ENCODE measurements around the gene METTL16.
"Not testable (repeated sequence)": the region's sequence is repeated elsewhere in the genome, so short reads cannot be mapped to it uniquely, and the experiment has no call there.

Gene METTL16

GRCh38 chr17:2449486-2449885 is 62.2 kb downstream of the METTL16 start:
- DNase-seq = no peak

GRCh38 chr17:2447479-2447878 is 64.2 kb downstream of the METTL16 start:
- DNase-seq = not testable (repeated sequence)

GRCh38 chr17:2445638-2446037 is 66.0 kb downstream of the METTL16 start:
- no peak for DNase-seq

- DNase-seq = no peak
Observed at GRCh38 chr17:2444382-2444781, 67.3 kb downstream of the METTL16 start.

GRCh38 chr17:2442166-2442565 is 69.5 kb downstream of the METTL16 start:
- no peak for DNase-seq

- DNase-seq = no peak
Observed at GRCh38 chr17:2440930-2441329, 70.8 kb downstream of the METTL16 start.

- DNase-seq = not testable (repeated sequence)
Observed at GRCh38 chr17:2439997-2440396, 71.7 kb downstream of the METTL16 start.

- DNase-seq = no peak
Observed at GRCh38 chr17:2438823-2439222, 72.9 kb downstream of the METTL16 start.

GRCh38 chr17:2436316-2436905 is 75.3 kb downstream of the METTL16 start:
- no peak for DNase-seq

GRCh38 chr17:2435862-2436261 is 75.8 kb downstream of the METTL16 start:
- no peak for DNase-seq

- no peak for DNase-seq
Observed at GRCh38 chr17:2435181-2435741, 76.4 kb downstream of the METTL16 start.

GRCh38 chr17:2433696-2434095 is 78.0 kb downstream of the METTL16 start:
- no peak for DNase-seq

- DNase-seq = no peak
Observed at GRCh38 chr17:2427910-2428309, 83.8 kb downstream of the METTL16 start.

- no peak for DNase-seq
Observed at GRCh38 chr17:2427215-2427614, 84.5 kb downstream of the METTL16 start.

GRCh38 chr17:2423271-2423670 is 88.4 kb downstream of the METTL16 start:
- no peak for DNase-seq

GRCh38 chr17:2421315-2422147 is 90.2 kb downstream of the METTL16 start:
- no peak for DNase-seq

GRCh38 chr17:2420176-2420575 is 91.5 kb downstream of the METTL16 start:
- DNase-seq = no peak

GRCh38 chr17:2419486-2419885 is 92.2 kb downstream of the METTL16 start:
- DNase-seq = no peak

GRCh38 chr17:2418572-2418971 is 93.1 kb downstream of the METTL16 start:
- no peak for DNase-seq

- peak; percentile 93 to 95 for DNase-seq
Observed at GRCh38 chr17:2416010-2416734, 95.5 kb downstream of the METTL16 start.

- no peak for DNase-seq
Observed at GRCh38 chr17:2415081-2415480, 96.6 kb downstream of the METTL16 start.

- DNase-seq = no peak
Observed at GRCh38 chr17:2414446-2415064, 97.1 kb downstream of the METTL16 start.

- DNase-seq = no peak
Observed at GRCh38 chr17:2412561-2413021, 99.1 kb downstream of the METTL16 start.
